Measurements from ENCODE around the gene ZNF593OS. TPM values are rescaled to one million over a fixed set of nuclear protein-coding genes. Genes with fewer than 3 reads are reported as not detected.

ZNF593OS gene
- total and polyA plus RNA-seq, 2 of the 8 experiments (the other 6 are each of a cell fraction or from before 2014, with no cell fraction given): not detected

GRCh38 chr1:26142159-26142558, 29.5 kb downstream of the ZNF593OS start (continued):
- no peak for TF ChIP-seq KDM4A (IDR thresholded peaks at IDR 0.05; ENCODE audit: low read depth, low read length, severe bottlenecking)
- TF ChIP-seq EZH2 (IDR thresholded peaks at IDR 0.05; ENCODE audit: low read depth, low read length, severe bottlenecking): no peak
- no peak for TF ChIP-seq EP300 (IDR thresholded peaks at IDR 0.05; ENCODE audit: borderline replicate concordance in 1 of 2, low read depth in 2 of 2, low read length in 2 of 2)
- TF ChIP-seq SRF (IDR thresholded peaks at IDR 0.05; ENCODE audit: low read depth, low read length): no peak

All from H1 (cell line).